Thoracic aorta (tissue), 2 donors: ENCODE measurements around the gene SCUBE1. TPM values are rescaled to one million over a fixed set of nuclear protein-coding genes. Genes with fewer than 3 reads are reported as not detected.

Experiments used
- ATAC-seq: fragments of 150-250 bp; one replicate; pipeline ENCODE4 v1.8.0; 2017; ENCODE audit warnings: low read depth; ENCODE audit not compliant: insufficient number of reproducible peaks, low FRiP score
- DNase-seq: peaks from one replicate; pipeline ENCODE4 v3.0.0-alpha.2; 2020; ENCODE audit warnings: low spot score
- H3K27ac ChIP-seq, 2 donors: fragments of 200-600 bp; sonication (generic); 1 replicate in 1 of 2; 2 replicates in 1 of 2; pipeline ENCODE4 v1.5.1; 2016; ENCODE audit warnings: mild to moderate bottlenecking in 2 of 2, moderate library complexity in 2 of 2
- H3K27me3 ChIP-seq: fragments of 200-600 bp; sonication (generic); replicated peaks from 2 replicates; pipeline ENCODE4 v1.6.0; 2016; ENCODE audit warnings: mild to moderate bottlenecking; ENCODE audit not compliant: insufficient read depth
- H3K36me3 ChIP-seq: fragments of 200-600 bp; sonication (generic); one replicate; pipeline ENCODE4 v1.5.1; 2016
- H3K4me1 ChIP-seq, 2 donors: fragments of 200-600 bp; sonication (generic); 1 replicate in 1 of 2; 2 replicates in 1 of 2; pipeline versions ENCODE4 v1.5.1 to v1.6.0; 2016; ENCODE audit warnings: low read depth in 2 of 2, mild to moderate bottlenecking in 1 of 2; ENCODE audit not compliant: control insufficient read depth in 1 of 2
- H3K4me3 ChIP-seq: fragments of 200-600 bp; sonication (generic); 2 replicates; pipeline ENCODE4 v1.5.1; 2016; ENCODE audit warnings: mild to moderate bottlenecking
- H3K9me3 ChIP-seq: fragments of 200-600 bp; sonication (generic); 2 replicates; pipeline ENCODE4 v1.5.1; 2016
- CTCF ChIP-seq: fragments of 200-600 bp; sonication (generic); IDR thresholded peaks from one replicate; pipeline ENCODE4 v1.5.1; 2019; ENCODE audit warnings: antibody characterized with exemption
- total RNA-seq, 2 donors: library from RNA; depleted of rRNA; stranded (reverse); fragments of >200 nt; gene quantifications; one replicate each; pipeline versions ENCODE4 v1.1.0 to v1.2.3, GENCODE V29; 2016

Gene SCUBE1
- total RNA-seq, 2 donors from 2014 or later: 6.0 to 25.0 TPM

DNA sequence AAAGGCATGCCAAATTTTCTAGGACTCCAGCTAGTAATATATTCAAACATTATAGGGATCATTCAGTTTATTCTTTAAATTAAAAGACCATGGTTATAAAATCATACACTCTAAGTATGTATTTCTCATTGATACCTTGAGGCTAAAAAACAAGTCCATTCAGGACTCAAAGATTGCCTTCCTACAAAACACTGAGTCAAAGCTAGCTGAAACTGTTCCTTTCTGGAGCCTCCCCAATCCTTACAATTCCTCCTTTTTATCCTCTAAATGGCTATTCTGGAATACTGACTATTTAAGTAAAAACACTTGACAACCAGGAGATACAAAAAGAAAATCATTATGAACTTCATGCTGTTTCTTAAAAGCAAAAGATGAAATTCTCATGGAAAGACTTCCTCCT lies 151.3 kb downstream of the SCUBE1 start:
- Histone ChIP-seq H3K27ac (no peak overlapping the region), H3K4me1 (peaks cover 0 to 6% of the 10 kb centered on the region in 2 donors), H3K9me3 (no peaks in the 10 kb centered on the region), H3K4me3 (no peak overlapping the region), H3K27me3 (no peaks in the 10 kb centered on the region), H3K36me3 (no peaks in the 10 kb centered on the region)
- DNase-seq (no peak), ATAC-seq (no peak)
- TF ChIP-seq CTCF: no peak

GRCh38 chr22:43188829-43189545 lies 154.2 kb downstream of the SCUBE1 start:
- no peaks in the 10 kb centered on the region for H3K36me3 ChIP-seq
- no peak overlapping the region for H3K27ac ChIP-seq
- no peaks in the 10 kb centered on the region for H3K9me3 ChIP-seq
- no peak for DNase-seq
- H3K4me1 ChIP-seq: peaks cover 4 to 19% of the 10 kb centered on the region in 2 donors
- H3K4me3 ChIP-seq: no peak overlapping the region
- TF ChIP-seq CTCF: no peak
- H3K27me3 ChIP-seq: no peaks in the 10 kb centered on the region
- no peak for ATAC-seq

DNA sequence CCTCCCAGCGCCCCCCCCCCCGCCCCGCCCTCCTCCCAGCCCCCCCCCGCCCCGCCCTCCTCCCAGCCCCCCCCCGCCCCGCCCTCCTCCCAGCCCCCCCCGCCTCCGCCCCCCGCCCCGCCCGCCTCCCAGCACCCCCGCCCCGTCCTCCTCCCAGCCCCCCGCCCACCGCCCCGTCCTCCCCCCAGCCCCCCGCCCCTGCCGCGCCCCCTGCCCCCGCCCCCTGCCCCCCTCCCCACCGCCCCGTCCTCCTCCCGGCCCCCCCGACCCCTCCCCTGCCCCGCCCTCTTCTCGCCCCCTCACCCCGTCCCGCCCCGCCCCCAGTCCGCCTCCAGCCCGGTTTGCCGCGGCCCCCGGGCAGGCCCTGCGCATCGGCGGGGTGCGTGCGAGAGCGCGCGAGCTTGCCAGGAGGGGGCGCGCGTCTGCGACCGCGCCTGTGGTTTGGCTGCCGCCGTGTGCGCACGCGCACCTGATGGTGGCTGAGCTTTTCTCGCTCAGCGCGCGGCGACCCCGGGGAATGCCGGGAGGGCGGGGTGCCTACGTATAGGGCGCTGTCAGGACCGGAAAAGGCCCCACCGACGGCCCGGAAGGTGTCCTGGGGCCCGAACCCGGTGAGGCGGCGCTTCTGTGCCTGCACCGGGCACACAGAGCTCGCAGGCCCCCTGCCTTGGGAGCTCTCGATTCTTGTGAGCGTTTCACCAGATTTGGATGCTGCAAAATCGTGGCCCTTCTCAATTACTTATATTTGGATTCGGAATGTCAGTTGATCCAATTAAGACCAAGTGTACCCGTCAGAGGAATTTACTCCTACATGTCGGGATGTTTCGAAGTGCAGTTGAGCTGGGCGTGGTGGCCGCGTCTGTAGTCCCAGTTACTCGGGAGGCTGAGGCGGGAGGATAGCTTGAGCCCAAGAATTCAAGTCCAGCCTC lies 155.7 kb downstream of the SCUBE1 start:
- peak overlapping the region; percentile 77 for H3K4me3 ChIP-seq
- no peaks in the 10 kb centered on the region for H3K36me3 ChIP-seq
- ATAC-seq (peak; percentile 82), DNase-seq (peak; percentile 63)
- no peaks in the 10 kb centered on the region for H3K9me3 ChIP-seq
- H3K27ac ChIP-seq: peak overlapping the region; percentile 91 to 92
- TF ChIP-seq CTCF: peak; percentile 70
- peaks cover 4 to 19% of the 10 kb centered on the region in 2 donors for H3K4me1 ChIP-seq
- H3K27me3 ChIP-seq: no peaks in the 10 kb centered on the region

- Histone ChIP-seq H3K4me1 (peaks cover 4 to 19% of the 10 kb centered on the region in 2 donors), H3K36me3 (no peaks in the 10 kb centered on the region), H3K27ac (peak within 1 kb of the TSS; percentile 91 to 92), H3K9me3 (no peaks in the 10 kb centered on the region), H3K4me3 (peak within 1 kb of the TSS; percentile 88), H3K27me3 (no peaks in the 10 kb centered on the region)
- no peak for DNase-seq
- ATAC-seq: no peak
- TF ChIP-seq CTCF: no peak
These were observed 156.7 kb downstream of the SCUBE1 start, which contains the start of gene TTLL12 for GRCh38 chr22:43186272-43187170. TSS of gene TTLL12 (minus strand) at chr22:43187134. CDS start at chr22:43187069, 65 bp downstream.
